Endothelial cell of umbilical vein (primary cell): Measurements from ENCODE around the gene LRRC7. TPM values are rescaled to one million over a fixed set of nuclear protein-coding genes. Genes with fewer than 3 reads are reported as not detected.

Experiments used
- BruUV-seq: library from RNA; stranded (reverse); fragments of 400-500 nt; replicated peaks from 2 replicates; lab custom pipeline; 2021; lab: Mats Ljungman, UMichigan
- CTCF ChIA-PET: fragments of 300-600, 350-600 bp; sonication (Branson Sonifier 250); formaldehyde crosslinking; loops from one replicate; lab custom pipeline; 2021; ENCODE audit warnings: antibody characterized with exemption, inconsistent platforms; lab: Charles Lee
- POLR2A ChIA-PET: fragments of 300-600, 350-600 bp; sonication (Branson Sonifier 250); formaldehyde crosslinking; loops from one replicate; lab custom pipeline; 2021; ENCODE audit warnings: antibody characterized with exemption, inconsistent platforms; lab: Charles Lee
- DNase-seq: peaks from one replicate; pipeline ENCODE4 v3.0.0-alpha.2; 2011; ENCODE audit warnings: low read depth, low spot score
- FAIRE-seq: peaks from 2 replicates; lab custom pipeline; 2011; peaks lifted over from hg19 to GRCh38; lab: Jason Lieb, UNC
- H2AFZ ChIP-seq: 2 replicates; pipeline ENCODE4 v1.6.0; 2012; ENCODE audit warnings: low read depth, low read length, control low read depth, inconsistent platforms
- H3K27ac ChIP-seq: 2 replicates; pipeline ENCODE4 v1.5.1; 2011; ENCODE audit warnings: low read depth, mild to moderate bottlenecking, control low read depth, low read length, moderate library complexity; ENCODE audit not compliant: insufficient read depth
- H3K27me3 ChIP-seq, 2 experiments: 2 replicates each; pipeline versions ENCODE4 v1.6.0 to v1.6.1; 2011; ENCODE audit warnings: low read length in 2 of 2, mixed read lengths in 1 of 2; ENCODE audit not compliant: control insufficient read depth in 2 of 2, insufficient read depth in 2 of 2
- H3K36me3 ChIP-seq, 2 experiments: 2 replicates in 1 of 2; 3 replicates in 1 of 2; pipeline ENCODE4 v1.5.1; 2011; ENCODE audit warnings: low read length in 2 of 2, mild to moderate bottlenecking in 1 of 2, moderate library complexity in 1 of 2; ENCODE audit not compliant: control insufficient read depth in 2 of 2, insufficient read depth in 2 of 2; ENCODE audit errors: extremely low read depth in 1 of 2
- H3K4me1 ChIP-seq: 3 replicates; pipeline ENCODE4 v1.5.1; 2011; ENCODE audit warnings: mild to moderate bottlenecking, low read length; ENCODE audit not compliant: control insufficient read depth, insufficient read depth; ENCODE audit errors: extremely low read depth
- H3K4me2 ChIP-seq: 2 replicates; pipeline ENCODE4 v1.6.1; 2011; ENCODE audit warnings: low read length, control low read depth, mixed read lengths; ENCODE audit not compliant: insufficient read depth
- H3K4me3 ChIP-seq, 3 experiments: fragments of 200-600 bp in 1 of 3; sonication (generic), shearing (Covaris generic) in 1 of 3; replicated peaks in 1 of 3; 2 replicates each; pipeline ENCODE4 v1.5.1; 2011 to 2016; ENCODE audit warnings: control low read depth in 3 of 3, low read length in 3 of 3, mild to moderate bottlenecking in 2 of 3, inconsistent platforms in 1 of 3, low read depth in 1 of 3, moderate library complexity in 1 of 3; ENCODE audit not compliant: insufficient read depth in 1 of 3
- H3K79me2 ChIP-seq: 2 replicates; pipeline ENCODE4 v1.6.0; 2012; ENCODE audit warnings: low read length, inconsistent platforms; ENCODE audit not compliant: control insufficient read depth, insufficient read depth
- H3K9ac ChIP-seq: replicated peaks from 2 replicates; pipeline ENCODE3; 2011; ENCODE audit warnings: low read length, control low read depth; ENCODE audit not compliant: insufficient read depth; ENCODE audit errors: extremely low read depth
- H3K9me1 ChIP-seq: replicated peaks from 3 replicates; pipeline ENCODE4 v1.6.0; 2011; ENCODE audit warnings: mild to moderate bottlenecking, low read length; ENCODE audit not compliant: control insufficient read depth, insufficient read depth; ENCODE audit errors: extremely low read depth
- H3K9me3 ChIP-seq: replicated peaks from 2 replicates; pipeline ENCODE4 v1.5.1; 2012; ENCODE audit warnings: low read length, inconsistent platforms; ENCODE audit not compliant: control insufficient read depth, insufficient read depth
- H4K20me1 ChIP-seq: replicated peaks from 2 replicates; pipeline ENCODE3; 2011; ENCODE audit warnings: mild to moderate bottlenecking, low read length; ENCODE audit not compliant: control insufficient read depth, insufficient read depth; ENCODE audit errors: extremely low read depth
- CTCF ChIP-seq, 2 donors: IDR thresholded peaks; 1 replicate in 1 of 2; 2 replicates in 1 of 2; pipeline ENCODE4 v1.5.1; 2011; ENCODE audit warnings: low read length in 2 of 2, mild to moderate bottlenecking in 2 of 2, moderate library complexity in 2 of 2, control low read depth in 1 of 2, inconsistent platforms in 1 of 2, low read depth in 1 of 2; ENCODE audit not compliant: insufficient read depth in 1 of 2; ENCODE audit errors: extremely low read depth in 1 of 2
- EZH2 ChIP-seq: IDR thresholded peaks from 2 replicates; pipeline ENCODE4 v1.6.1; 2012; ENCODE audit warnings: borderline replicate concordance, low read depth, mild to moderate bottlenecking, moderate library complexity, low read length, inconsistent platforms; ENCODE audit not compliant: severe bottlenecking
- FOS ChIP-seq: IDR thresholded peaks from 2 replicates; pipeline ENCODE4 v1.6.1; 2011; ENCODE audit warnings: mild to moderate bottlenecking, low read length, moderate library complexity, borderline replicate concordance; ENCODE audit not compliant: insufficient read depth
- GATA2 ChIP-seq: IDR thresholded peaks from 2 replicates; pipeline ENCODE4 v1.7.0; 2011; ENCODE audit warnings: low read depth, mild to moderate bottlenecking, moderate library complexity, mixed read lengths, low read length; ENCODE audit not compliant: insufficient read length, insufficient read depth
- JUN ChIP-seq: IDR thresholded peaks from 2 replicates; pipeline ENCODE4 v1.6.1; 2011; ENCODE audit warnings: borderline replicate concordance, low read depth; ENCODE audit not compliant: insufficient read length, insufficient read depth
- MAX ChIP-seq: IDR thresholded peaks from 2 replicates; pipeline ENCODE4 v1.6.1; 2011; ENCODE audit not compliant: insufficient read depth, insufficient read length
- MYC ChIP-seq: IDR thresholded peaks from one replicate; pipeline ENCODE4 v1.6.1; 2011; ENCODE audit warnings: mild to moderate bottlenecking, low read depth, low read length
- POLR2A ChIP-seq: IDR thresholded peaks from 2 replicates; pipeline ENCODE4 v1.6.1; 2012; ENCODE audit warnings: low read depth, mild to moderate bottlenecking, control low read depth, low read length
- POLR2AphosphoS5 ChIP-seq: IDR thresholded peaks from 2 replicates; pipeline ENCODE4 v1.6.1; 2012; ENCODE audit warnings: low read depth, mild to moderate bottlenecking, control low read depth, low read length, moderate library complexity; ENCODE audit not compliant: insufficient read depth
- dilution Hi-C: fragments of 300-500 bp; cut with MboI; formaldehyde crosslinking; loops from one replicate; pipeline ENCODE4 v1.15.0; 2019; ENCODE audit warnings: low sequenced_read_pairs; ENCODE audit not compliant: extremely low pct_ligation_motif_present
- intact Hi-C: fragments of 100-400 bp; cut with micrococcal nuclease; formaldehyde crosslinking; loops from one replicate; pipeline ENCODE4 v1.10.0; 2022
- polyA plus RNA-seq, 4 experiments: library from polyadenylated mRNA; depleted of rRNA in 3 of 4; stranded (reverse) in 3 of 4; unstranded in 1 of 4; fragments of >200 nt; gene quantifications; 2 replicates each; pipeline versions ENCODE4 v1.2.1 to v1.2.3, GENCODE V29; 2011 to 2012; ENCODE audit warnings: missing spikeins in 1 of 4
- total RNA-seq: library from RNA; stranded (reverse); gene quantifications from 2 replicates; pipeline ENCODE4 v1.2.3, GENCODE V29; 2021

The LRRC7 gene
- total and polyA plus RNA-seq, 2 donors (not counting 3 experiments of a cell fraction or from before 2014, with no cell fraction given) = 0.11 to 0.58 TPM

GRCh38 chr1:70033266-70033873 lies 465.6 kb downstream of the LRRC7 start:
- H3K27ac ChIP-seq = no peak overlapping the region
- H3K4me1 ChIP-seq = no peaks in the 10 kb centered on the region
- ChIA-PET POLR2A (no interaction called here), CTCF (interaction anchor here (1.4 to 1.5 kb wide), 2 partner anchors 8 to 106 kb away, joined by 5 to 6 read pairs; no protein-coding TSS in a partner anchor)
- TF ChIP-seq MAX (no peak), POLR2A (no peak), GATA2 (no peak), FOS (no peak), EZH2 (no peak), CTCF (IDR thresholded peaks at IDR 0.05; ENCODE audit: extremely low read depth in 1 of 2, insufficient read depth in 1 of 2, low read depth in 1 of 2, low read length in 2 of 2) (no peak), POLR2AphosphoS5 (no peak), MYC (no peak), JUN (no peak)
- no peak overlapping the region for H3K9ac ChIP-seq
- dilution Hi-C loops = no loop called here
- no peak for DNase-seq
- no peaks in the 10 kb centered on the region for H3K9me1 ChIP-seq
- no peak for FAIRE-seq
- H3K36me3 ChIP-seq = no peaks in the 10 kb centered on the region
- H2AFZ ChIP-seq = no peak overlapping the region
- H3K4me2 ChIP-seq = no peak overlapping the region
- intact Hi-C loops = loop anchor here (5.0 kb wide), 2 partner anchors 189 to 204 kb away; partner anchors contain the start of gene SRSF11
- H4K20me1 ChIP-seq = no peaks in the 10 kb centered on the region
- no peaks in the 10 kb centered on the region for H3K9me3 ChIP-seq
- BruUV-seq = no TSS peak
- H3K79me2 ChIP-seq = no peaks in the 10 kb centered on the region
- H3K4me3 ChIP-seq = no peak overlapping the region
- no peaks in the 10 kb centered on the region for H3K27me3 ChIP-seq
